ENCODE data around the gene C16orf92. TPM values are rescaled to one million over a fixed set of nuclear protein-coding genes. Genes with fewer than 3 reads are reported as not detected.

C16orf92 gene
- total and polyA plus RNA-seq, 2 of the 13 experiments (the other 11 are each of a cell fraction or from before 2014, with no cell fraction given): not detected

GRCh38 chr16:30063278-30063892, 40.4 kb downstream of the C16orf92 start (continued):
- TF ChIP-seq IRF9 (CRISPR knock-in tag; IDR thresholded peaks at IDR 0.05; ENCODE audit: borderline replicate concordance) (no peak), ZNF362 (CRISPR knock-in tag; IDR thresholded peaks at IDR 0.05; ENCODE audit: borderline replicate concordance) (no peak), ZNF33B (CRISPR knock-in tag; IDR thresholded peaks at IDR 0.05) (no peak), ZNF24 (IDR thresholded peaks at IDR 0.05) (peak; percentile 85; the same call in 1 of the 2 replicates), ZMAT3 (CRISPR knock-in tag; conservative IDR thresholded peaks at IDR 0.05) (0 out of 2 replicates have a peak, but pooled peaks have one; percentile 45), TRAFD1 (CRISPR knock-in tag; IDR thresholded peaks at IDR 0.05; ENCODE audit: borderline replicate concordance) (no peak), RBM22 (optimal IDR thresholded peaks at IDR 0.05; ENCODE audit: low read length) (no peak), ZNF382 (CRISPR knock-in tag; IDR thresholded peaks at IDR 0.05; ENCODE audit: borderline replicate concordance) (no peak), PREB (CRISPR knock-in tag; IDR thresholded peaks at IDR 0.05) (0 out of 2 replicates have a peak, but pooled peaks have one; percentile 45), ZNF205 (CRISPR knock-in tag; IDR thresholded peaks at IDR 0.05) (0 out of 2 replicates have a peak, but pooled peaks have one; percentile 7), ZNF598 (CRISPR knock-in tag; IDR thresholded peaks at IDR 0.05; ENCODE audit: borderline replicate concordance) (peak; percentile 36; the same call in 1 of the 2 replicates), ZC3H4 (CRISPR knock-in tag; IDR thresholded peaks at IDR 0.05; ENCODE audit: borderline replicate concordance) (no peak), SAFB2 (CRISPR knock-in tag; IDR thresholded peaks at IDR 0.05; ENCODE audit: borderline replicate concordance, low read depth) (no peak; the same call in 1 of the 2 replicates), PBX2 (CRISPR knock-in tag; IDR thresholded peaks at IDR 0.05) (no peak), ATF7 (IDR thresholded peaks at IDR 0.05) (no peak), ATF7 (CRISPR knock-in tag; IDR thresholded peaks at IDR 0.05) (no peak), FOXC1 (CRISPR knock-in tag; IDR thresholded peaks at IDR 0.05; ENCODE audit: borderline replicate concordance) (peak; percentile 25; the same call in 1 of the 2 replicates), HHEX (CRISPR knock-in tag; IDR thresholded peaks at IDR 0.05) (no peak), ZNF557 (CRISPR knock-in tag; IDR thresholded peaks at IDR 0.05) (peak; percentile 39; the same call in 1 of the 2 replicates), ZNF83 (CRISPR knock-in tag; IDR thresholded peaks at IDR 0.05; ENCODE audit: borderline replicate concordance) (no peak), MYC (CRISPR knock-in tag; IDR thresholded peaks at IDR 0.05; ENCODE audit: borderline replicate concordance) (no peak), ATAD3A (CRISPR knock-in tag; IDR thresholded peaks at IDR 0.05) (peak; percentile 23; the same call in 1 of the 2 replicates), ZNF567 (CRISPR knock-in tag; IDR thresholded peaks at IDR 0.05; ENCODE audit: borderline replicate concordance) (no peak), ZSCAN30 (CRISPR knock-in tag; IDR thresholded peaks at IDR 0.05) (no peak), TCF7 (IDR thresholded peaks at IDR 0.05; ENCODE audit: low read depth) (no peak), ZNF572 (CRISPR knock-in tag; IDR thresholded peaks at IDR 0.05) (no peak)
